Fibroblast of pulmonary artery (primary cell): ENCODE measurements around the gene GRIN3A.

Source experiments
- DNase-seq: peaks from one replicate; pipeline ENCODE4 v3.0.0-alpha.2; 2010; ENCODE audit warnings: low read depth
- H3K4me3 ChIP-seq: replicated peaks from 2 replicates; pipeline ENCODE4 v1.5.1; 2011; ENCODE audit warnings: low read depth, mild to moderate bottlenecking, control low read depth, low read length, moderate library complexity
- TF ChIP-seq, protein P1 (sequence below): IDR thresholded peaks from 2 replicates; pipeline ENCODE4 v1.5.1; 2011; ENCODE audit warnings: mild to moderate bottlenecking, control low read depth, low read length, inconsistent platforms; ENCODE audit errors: missing control alignments

GRIN3A gene

DNA sequence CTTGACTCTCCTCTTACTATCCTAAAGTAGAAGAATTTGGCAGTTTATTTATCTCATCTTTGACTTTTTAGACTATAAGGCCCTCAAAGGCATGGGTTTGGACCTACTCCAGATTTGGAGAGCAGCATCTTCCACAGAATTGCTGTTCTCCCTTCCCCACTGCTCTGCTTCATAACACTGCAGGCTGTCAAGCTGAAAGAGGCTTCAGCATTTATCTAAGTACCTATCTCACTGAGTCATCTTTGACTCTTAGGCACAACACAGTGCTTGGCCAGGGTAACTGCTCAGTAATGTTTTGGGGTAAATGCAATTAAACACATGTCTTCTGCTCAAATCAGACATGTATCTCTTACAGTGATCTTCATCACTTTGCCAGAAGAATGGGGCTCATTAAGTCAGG lies 60.6 kb downstream of the GRIN3A start:
- no peak for DNase-seq
- TF ChIP-seq, protein P1, sequence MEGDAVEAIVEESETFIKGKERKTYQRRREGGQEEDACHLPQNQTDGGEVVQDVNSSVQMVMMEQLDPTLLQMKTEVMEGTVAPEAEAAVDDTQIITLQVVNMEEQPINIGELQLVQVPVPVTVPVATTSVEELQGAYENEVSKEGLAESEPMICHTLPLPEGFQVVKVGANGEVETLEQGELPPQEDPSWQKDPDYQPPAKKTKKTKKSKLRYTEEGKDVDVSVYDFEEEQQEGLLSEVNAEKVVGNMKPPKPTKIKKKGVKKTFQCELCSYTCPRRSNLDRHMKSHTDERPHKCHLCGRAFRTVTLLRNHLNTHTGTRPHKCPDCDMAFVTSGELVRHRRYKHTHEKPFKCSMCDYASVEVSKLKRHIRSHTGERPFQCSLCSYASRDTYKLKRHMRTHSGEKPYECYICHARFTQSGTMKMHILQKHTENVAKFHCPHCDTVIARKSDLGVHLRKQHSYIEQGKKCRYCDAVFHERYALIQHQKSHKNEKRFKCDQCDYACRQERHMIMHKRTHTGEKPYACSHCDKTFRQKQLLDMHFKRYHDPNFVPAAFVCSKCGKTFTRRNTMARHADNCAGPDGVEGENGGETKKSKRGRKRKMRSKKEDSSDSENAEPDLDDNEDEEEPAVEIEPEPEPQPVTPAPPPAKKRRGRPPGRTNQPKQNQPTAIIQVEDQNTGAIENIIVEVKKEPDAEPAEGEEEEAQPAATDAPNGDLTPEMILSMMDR, result no peak
- H3K4me3 ChIP-seq, result no peak overlapping the region

DNA sequence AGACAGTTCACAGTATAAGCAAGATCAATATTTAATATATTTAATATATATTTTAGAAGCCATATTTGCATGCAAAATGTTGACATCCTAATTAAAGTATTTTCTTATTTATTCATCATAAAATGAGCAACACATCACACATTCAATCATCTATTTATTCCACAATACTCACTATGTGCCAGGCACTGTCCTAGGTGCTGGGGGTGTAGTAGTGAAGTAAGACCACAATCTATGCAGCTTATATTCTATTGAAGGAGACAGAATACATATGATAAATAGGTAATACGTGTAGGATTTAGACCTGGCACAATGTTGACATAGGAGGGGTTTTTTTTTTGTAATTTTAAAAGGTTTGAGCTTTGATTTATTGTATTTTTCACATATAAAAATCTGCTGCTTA lies 63.1 kb downstream of the GRIN3A start:
- TF ChIP-seq, protein P1, result no peak
- no peak overlapping the region for H3K4me3 ChIP-seq
- no peak for DNase-seq

DNA sequence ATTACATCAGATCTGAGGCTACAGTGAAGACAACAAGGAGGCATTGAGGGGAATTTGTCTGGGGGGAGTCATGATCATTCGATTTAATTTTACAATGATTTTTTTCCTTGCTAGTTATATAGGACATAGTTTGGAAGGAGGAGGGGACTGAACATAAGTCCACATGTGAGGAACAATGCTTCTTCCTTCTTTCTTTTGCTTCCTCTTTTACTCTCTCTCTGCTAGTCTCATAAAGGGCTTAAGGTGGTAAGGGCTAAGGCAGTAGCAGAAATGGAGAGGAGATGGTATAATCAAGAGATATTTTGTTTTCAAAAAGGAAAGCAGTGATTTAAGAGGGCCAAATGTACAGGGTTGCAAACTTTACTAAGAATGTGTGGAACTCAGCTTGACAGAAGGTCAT lies 64.3 kb downstream of the GRIN3A start:
- no peak overlapping the region for H3K4me3 ChIP-seq
- TF ChIP-seq, protein P1, result no peak
- DNase-seq, result no peak

DNA sequence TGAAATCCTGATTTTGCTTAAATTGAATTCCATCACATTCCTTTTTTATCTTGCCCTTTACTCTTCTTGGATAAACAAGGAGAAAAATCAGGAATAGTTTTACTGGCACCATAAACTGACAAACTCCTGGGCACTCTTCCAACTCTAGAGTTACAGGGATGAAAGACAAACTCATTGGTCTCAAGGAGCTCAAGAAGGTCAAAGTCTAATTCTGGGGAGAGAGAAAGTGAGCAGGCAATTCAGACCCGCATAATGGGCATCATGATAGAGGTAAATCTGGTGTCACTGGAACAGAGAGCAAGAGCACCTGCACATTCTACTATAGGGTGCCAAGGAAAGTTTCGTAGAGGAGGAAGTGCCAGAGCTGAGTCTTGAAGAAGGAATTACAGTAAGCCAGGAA lies 64.8 kb downstream of the GRIN3A start:
- DNase-seq, result no peak
- H3K4me3 ChIP-seq, result no peak overlapping the region
- TF ChIP-seq, protein P1, result no peak

DNA sequence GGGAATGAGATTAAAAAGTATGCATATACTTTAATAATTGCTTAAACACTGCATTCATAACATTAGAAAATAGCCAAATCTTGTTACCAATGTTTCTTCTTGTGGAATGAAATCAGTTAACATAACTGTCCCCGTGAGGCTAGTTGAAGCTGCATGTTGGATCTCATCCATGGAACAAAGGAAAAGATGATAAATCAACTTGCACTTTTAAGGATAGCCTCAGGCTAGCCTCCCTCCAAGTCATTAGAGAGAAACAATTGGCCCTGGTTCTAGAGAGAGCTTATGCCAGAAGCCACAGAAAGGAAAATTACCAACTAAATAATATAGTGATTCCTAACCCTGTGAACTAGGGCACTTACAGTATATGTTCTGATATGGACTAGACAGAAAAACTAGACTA lies 66.9 kb downstream of the GRIN3A start:
- TF ChIP-seq, protein P1, result no peak
- H3K4me3 ChIP-seq, result no peak overlapping the region
- no peak for DNase-seq

DNA sequence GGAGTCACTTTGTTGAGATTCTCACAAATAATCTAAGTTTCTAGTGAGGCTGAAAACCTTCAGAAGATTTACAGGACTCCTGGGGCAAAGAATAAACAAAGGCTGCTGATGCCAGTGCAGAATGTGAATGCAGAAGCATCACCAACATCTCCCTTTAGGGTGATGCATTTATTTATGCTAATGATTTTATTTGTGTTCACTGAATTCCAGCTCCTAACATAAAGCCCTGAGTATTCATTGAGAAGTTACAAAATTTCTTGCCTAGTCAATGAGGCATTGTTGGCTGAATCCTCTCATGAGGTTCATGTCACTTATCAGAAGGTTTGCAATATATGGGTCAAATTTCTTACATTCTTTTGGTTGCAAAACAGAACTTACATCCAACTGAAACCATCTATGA lies 70.0 kb downstream of the GRIN3A start:
- TF ChIP-seq, protein P1, result no peak
- DNase-seq, result no peak
- H3K4me3 ChIP-seq, result no peak overlapping the region

DNA sequence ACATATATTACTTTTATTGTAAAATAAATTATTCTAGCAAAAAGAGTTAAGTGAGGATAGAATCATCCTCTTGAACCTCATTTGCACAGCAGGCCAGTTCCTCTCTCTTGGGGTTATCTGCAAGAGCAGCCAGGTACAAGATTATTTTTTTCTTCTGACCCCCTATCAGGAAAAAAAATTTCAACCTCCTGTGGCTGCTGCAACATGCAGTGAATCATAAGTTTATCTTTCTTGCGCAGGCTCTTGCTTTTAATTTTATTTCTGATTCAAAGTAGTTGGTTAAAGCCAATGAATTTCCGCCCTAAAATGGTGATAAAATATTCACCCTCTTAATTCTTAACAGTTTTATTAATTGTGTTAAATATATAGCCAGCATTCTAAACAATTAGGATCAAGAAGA lies 74.0 kb downstream of the GRIN3A start:
- TF ChIP-seq, protein P1, result no peak
- no peak for DNase-seq
- no peak overlapping the region for H3K4me3 ChIP-seq
